GM21723 (cell line): ENCODE data around the gene STT3B.

Source experiments
- ATAC-seq: cut with Tn5 transposase; IDR thresholded peaks from one replicate; pipeline ENCODE4 v1.9.1; 2021; ENCODE audit warnings: mild to moderate bottlenecking, moderate library complexity; ENCODE audit not compliant: unreplicated experiment

Gene STT3B

DNA sequence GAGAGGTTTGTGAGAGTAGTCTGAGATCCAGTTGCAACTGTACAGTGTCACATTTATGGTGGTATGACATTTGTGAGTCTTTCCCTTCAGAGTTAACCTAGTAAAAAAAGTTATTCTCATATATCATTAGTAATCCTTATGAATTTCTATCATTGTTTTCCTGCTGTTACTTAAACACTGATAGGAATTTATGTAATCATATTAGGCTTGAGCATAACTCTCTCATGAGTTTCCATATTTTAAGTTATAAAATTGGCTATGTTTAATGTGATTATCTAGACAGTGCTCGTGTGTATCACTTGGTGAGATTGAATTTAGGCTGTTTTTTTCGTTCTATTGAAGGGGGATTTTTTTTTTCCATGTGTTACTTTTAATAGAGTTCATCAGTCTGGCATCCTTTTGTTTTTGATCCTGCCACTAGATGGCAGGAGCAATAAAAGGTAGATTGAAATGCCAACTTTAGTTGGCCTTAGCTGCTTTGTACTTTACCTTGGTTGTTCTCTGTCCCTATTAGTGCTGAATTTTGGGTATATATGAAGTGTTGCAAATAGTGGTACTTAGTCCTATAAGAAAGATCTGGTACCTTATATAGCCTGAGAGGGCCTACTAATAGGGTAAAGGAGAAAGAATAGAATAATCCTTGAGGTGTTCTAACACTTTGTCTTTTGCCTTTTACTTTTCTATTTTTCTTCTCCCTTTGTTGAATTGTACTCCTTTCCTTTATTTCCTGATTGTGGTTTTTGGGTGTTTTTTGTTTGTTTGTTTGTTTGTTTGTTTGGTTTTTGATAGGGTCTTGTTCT lies 17.9 kb downstream of the STT3B start:
- no peak for ATAC-seq

DNA sequence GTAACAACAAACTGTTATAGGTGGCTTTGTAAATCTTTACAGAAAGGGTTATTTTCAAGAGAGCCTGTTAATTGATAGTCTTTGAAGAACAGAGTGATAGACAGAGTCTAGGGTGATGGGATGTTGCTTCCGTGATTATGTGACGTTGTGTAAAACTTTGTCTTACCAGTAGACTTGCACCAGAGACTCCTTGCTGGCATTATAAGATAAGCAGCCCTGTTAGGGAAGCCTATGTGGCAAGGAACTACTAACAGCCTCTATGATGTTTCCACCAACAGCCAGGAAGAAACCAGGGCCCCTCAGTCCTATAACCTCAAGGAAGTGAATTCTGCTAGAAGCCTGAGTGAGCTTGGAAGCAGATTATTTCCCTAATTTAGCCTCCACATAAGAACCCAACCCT lies 18.9 kb downstream of the STT3B start:
- ATAC-seq = no peak

DNA sequence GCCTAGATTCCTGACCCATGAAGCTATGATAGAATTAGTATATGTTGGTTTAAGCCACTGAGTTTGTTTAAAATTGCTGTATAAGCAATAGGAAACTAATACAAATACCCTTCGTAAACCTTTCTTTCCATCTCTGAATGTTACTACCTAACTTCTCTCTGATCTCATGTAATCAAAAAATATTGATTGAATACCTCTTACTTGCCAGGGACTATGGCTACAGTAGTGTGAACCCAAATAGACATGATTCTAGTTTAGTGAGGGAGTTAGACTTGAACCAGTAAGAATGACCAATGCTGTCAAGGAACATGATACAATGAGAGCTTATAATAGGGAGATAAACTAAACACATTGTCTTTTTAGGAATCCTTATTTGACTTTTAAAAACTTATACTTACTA lies 19.4 kb downstream of the STT3B start:
- no peak for ATAC-seq

DNA sequence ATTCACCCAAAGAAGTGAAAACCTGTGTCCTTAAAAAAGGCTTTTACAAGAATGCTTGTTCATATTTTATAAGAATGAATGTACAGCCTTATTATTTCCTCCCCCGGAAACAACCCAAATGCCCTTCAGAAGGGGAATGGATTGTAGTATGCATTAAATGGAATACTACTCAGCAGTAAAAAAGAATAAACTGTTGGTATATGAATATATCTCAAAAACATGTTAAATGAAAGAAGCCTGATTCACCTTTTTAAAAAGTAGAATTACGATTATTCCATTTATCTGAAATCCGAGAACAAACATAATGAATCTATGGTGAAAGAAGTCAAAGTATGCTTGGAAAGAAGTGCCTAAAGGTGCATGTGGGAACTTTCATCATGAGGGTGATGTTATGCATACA lies 20.5 kb downstream of the STT3B start:
- ATAC-seq = no peak

DNA sequence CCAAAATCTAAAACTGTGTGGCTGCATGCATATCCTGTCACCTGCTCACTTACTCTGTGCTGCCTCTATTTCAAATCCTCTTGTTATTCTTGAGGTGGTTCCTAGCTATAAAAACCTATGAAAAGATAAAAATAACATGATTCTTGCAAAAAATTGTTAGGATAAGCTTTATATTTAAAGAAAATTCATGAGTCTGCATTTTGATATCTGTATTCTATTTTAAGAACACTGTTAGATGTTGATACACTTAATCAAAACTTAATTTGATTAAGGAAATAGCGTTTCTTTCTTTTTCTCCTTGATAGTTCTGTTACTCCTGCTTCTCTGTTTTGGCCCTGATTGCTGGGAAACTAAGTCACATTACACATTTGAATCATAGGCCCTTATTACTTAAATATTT lies 22.5 kb downstream of the STT3B start:
- no peak for ATAC-seq

DNA sequence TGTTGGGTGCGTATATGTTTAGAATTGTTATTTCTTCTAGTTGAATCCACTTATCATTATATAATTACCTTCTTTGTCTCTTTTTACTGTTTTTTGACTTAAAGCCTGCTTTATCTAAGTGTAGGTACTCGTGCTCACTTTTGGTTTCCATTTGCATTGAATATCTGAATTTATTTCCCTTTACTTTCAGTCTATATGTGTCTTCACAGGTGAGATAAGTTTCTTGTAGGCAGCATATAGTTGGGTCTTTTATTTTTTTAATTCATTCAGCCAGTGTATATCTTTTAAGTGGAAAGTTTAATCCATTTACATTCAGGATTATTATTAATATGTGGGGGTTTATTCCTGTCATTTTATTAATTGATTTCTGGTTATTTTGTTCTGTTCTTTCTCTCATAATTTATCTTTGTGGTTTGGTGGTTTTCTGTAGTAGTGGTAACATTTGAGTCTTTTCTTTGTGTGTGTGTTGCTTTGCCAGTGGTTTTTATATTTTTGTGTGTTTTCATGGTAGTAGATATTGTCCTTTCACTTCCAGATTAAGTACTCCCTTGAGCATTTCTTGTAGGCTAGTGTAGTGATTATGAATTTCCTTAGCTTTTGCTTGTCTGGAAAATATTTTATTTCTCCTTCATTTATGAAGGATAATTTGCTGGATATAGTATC lies 27.3 kb downstream of the STT3B start:
- ATAC-seq = no peak

DNA sequence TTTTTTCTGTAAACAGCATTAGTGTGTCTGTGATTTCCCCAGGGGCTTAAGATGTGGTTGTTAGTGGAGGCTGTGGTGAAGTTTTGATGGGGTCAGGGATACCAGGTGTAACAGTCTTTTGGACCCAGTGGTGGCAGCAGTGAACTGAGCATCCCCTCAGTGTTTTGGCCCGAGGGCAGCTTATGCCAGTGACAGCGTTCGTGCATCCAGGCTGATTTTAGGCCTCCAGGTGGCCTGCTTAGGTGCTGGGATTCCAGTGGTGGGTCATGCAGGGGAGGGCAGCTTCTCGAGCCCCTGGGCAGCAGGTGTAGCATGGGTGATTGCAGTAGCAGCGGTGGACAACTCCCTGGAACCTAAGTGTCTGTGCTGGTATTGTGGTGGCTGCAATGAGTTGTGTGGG lies 29.2 kb downstream of the STT3B start:
- no peak for ATAC-seq

DNA sequence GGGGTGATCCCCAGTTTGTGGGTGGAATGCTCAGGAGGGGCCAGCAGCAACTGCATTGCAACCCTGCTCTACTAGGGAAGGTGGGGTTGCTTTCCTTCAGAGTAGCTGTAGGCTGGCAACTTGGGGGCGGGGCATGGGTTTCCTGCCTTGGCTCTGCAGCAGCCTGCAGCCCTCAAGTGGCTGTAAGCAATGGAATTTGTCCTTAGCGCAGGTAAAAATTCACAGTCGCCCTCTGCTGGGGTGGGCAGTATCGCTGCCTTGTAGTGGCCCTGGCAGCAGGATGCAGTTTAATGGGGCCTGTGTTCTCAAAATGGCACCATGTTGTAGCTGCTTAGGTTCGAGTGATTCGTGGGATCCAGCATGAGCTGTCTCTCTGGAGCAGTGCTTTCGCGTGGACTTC lies 29.8 kb downstream of the STT3B start:
- no peak for ATAC-seq

DNA sequence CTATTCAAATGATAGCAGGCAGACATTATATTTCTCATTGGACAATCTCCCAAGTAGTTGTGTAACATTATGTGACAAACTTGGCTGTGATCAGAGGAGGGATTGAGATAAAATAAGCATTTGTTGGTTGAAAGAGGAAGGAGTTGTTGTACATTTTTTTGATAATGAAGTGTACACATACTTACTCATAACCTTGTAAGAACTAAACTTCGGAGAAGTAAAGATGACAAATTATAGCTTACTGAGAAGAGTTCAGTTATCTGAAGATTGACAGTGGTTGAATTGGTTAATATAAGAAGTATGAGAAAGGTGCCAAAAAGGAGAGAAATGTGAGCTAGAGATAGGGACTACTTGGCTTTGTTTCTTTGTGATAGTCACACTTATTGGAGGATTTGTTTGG lies 32.6 kb downstream of the STT3B start:
- ATAC-seq = no peak

DNA sequence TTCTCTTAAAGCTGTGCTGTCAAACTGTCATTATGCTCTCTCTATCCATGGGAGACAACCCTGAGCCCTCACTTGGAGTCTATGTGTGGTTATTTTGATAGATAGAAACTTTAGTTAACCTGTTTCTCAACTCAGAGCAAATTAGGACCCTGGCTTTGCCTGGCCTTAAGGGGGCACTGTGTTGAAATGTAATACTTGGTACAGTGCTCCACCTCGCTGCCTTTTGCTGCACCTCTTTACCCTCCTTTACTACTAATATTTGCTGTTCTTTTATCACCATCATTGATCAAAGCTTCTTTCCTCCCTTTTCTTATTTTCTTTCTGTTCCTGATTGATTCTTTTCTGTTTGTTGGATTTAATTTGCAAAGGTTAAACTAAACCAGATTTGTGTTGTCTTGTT lies 34.3 kb downstream of the STT3B start:
- ATAC-seq = no peak

DNA sequence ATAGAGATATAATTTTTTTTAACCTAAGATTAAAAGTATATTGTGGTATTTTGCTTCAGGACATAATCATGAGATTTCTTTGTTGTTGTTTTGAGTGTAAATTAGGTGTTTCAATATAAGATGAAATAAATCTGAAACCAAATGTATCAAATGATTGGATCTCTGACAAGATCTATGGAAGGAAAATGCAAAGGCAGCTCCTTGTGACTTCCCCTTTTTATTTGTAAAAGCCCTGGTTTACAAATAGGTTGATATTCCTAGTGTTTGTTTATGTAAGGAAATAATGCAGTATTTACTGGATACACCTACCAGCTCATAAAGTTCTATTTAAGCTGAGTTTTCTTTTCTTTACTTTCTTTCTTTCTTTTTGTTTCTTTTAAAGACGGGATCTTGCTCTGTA lies 35.9 kb downstream of the STT3B start:
- ATAC-seq = no peak

DNA sequence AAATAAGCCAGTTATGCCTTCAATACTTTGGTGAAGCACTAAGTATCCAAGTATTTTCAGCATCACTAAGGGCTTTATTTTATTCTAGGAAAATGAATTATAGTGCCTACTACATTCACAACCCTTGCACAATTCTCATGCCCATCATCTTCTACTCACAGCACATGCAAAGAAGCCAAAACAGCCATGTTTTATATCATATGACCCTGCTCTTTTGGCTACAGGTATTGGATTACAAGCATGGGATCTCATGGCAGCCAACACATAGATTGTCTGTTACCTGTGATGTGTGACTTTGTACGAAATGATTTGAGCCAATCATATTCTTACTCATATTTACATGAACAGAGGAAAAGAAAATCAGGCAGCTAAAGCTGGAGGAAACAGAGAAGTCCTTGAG lies 38.6 kb downstream of the STT3B start:
- no peak for ATAC-seq

DNA sequence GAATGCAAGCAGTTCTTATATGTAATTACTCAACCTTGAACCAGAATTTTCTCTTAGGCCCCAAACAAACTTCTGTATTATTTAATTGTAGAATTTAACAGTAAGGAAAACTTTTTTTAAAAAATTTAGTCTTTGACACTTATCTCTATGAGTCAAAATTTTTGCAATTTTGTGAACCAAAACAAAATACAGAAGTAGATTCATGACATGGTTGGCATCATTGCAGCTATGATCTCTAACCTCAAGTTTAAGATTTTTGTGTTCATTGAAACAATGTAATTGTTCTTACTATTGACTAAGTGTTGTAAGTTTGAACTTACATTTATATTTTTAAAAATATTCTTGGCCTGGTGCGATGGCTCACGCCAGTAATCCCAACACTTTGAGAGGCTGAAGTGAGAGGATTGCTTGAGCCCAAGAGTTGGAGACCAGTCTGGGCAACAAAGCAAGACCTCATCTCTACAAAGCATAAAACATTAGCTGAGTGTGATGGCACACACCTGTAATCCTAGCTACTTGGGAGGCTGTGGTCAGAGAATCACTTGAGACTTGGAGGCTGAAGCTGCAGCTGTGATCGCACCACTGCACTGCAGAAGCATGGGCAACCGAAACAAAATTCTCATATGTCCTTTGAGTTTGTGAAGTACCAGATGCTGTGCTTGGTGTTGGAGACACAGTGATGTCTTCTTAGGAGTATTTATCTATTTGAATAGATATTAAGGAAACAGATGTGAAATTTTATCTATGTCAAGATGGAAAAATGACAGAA lies 39.7 kb downstream of the STT3B start:
- no peak for ATAC-seq

DNA sequence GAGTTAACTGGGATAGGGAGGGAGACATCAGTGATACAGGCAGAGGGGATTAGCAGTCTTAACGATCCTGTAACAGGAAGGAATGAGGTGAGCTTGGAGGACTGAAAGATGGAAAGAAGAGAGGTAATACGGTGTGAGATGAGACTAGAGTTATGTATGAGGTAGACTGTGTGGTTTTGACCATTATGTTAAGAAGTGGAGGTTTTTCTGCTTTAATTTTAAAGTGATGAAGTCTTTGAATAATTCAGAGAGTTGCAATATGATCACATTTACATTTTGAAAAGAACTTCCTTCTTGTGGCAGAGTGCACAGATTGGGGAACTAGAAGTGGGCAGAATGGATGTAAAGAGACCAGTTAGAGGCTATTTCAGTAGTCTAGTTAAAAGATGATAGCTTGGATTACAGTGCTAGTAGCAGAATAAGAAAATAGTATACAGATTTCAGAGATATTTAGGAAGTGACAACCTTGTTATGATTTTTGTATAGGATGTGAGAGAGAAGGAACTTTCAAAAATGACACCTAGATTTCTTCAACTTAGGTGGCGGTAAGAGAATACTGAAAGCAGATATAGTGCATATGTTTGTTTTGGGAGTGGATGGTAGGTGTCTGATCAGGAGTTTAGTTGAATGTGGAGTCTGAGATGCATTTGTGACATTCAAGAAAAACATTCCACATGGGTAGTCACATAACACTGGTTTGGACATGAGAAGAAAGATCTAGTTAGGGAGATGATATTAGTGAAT lies 40.5 kb downstream of the STT3B start:
- no peak for ATAC-seq

DNA sequence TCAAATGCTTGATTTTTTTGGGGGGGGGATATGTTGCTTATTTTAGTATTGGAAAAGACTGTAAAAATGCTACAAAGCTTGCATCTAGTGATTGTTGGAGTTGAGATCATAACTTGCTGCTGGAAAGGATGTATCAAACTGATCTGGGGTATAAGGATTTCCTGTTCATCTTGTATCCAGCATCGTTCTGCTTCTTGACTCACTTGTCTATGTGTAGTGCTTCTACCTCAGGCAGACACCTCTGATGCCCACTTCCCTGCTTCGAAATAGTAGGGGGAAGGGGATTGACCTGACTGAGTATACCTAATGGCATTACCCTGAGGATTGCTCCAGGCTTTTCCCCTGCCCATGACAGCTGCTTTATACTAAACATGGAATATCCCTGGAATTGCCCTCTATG lies 42.7 kb downstream of the STT3B start:
- ATAC-seq = no peak

DNA sequence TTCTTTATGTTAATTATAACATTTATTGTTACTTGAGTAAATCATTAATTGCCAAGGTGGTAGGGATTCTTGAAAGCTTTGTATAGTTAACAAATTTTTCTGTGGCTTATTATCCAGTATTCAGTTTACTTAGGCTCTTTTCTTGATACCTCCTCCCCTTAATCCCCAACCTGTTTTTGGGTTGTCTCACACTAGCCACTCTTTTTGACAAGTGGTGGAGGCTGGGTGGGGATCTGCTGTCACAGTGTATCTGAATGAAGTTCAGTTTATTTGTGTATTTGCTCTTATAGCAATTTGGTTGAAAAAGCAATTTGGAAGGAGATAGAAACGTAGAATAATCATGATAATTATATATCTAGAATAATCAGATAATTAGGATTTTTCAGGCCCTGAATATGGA lies 43.8 kb downstream of the STT3B start:
- ATAC-seq = no peak

DNA sequence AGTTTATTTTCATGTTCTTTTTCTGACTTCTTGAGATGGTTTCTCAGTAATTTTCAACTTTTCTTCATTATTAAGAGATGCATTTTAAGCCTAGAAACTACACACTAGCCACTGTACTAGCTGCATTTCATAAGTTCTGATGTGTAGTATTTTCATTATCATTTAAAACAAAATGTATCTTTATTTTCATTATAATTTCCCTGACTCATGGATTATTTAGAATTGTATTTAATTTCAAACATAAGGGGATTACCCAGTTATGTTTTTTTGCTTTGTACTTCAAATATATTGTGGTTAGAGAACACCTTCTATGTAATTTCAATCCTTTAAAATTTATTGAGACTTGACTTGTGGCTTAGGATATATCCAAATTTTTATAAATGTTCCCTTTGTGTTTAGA lies 44.5 kb downstream of the STT3B start:
- ATAC-seq = no peak

DNA sequence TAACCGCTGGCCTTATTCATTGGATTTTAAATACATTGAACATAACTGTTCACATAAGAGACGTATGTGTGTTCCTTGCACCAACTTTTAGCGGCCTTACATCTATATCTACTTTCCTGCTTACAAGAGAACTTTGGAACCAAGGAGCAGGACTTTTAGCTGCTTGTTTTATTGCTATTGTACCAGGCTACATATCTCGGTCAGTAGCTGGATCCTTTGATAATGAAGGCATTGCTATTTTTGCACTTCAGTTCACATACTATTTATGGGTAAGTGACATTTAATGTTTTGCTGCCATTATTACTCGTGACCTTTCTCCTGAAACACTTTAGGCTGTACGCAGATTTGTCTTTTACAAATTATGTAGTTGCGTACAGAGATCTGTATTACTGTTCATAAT lies 47.1 kb downstream of the STT3B start:
- no peak for ATAC-seq

DNA sequence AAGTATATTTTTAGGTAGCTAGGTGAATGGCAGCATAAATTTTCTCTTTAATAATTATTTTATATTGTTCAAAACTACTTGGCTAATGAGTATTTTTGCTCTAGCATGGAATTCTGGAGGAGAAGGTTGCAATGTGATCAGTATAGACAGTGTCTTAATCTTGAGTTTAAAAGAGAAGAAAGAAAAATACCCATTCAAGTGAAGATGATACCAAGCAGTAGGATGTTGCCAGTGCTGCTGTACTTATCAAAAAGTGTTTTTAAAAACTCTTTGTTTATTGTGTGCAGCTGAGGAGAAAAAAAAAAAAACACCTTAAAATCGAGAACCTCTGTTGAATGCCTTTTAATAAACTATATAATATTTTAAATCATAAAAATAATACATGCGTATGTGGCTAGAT lies 47.9 kb downstream of the STT3B start:
- no peak for ATAC-seq

DNA sequence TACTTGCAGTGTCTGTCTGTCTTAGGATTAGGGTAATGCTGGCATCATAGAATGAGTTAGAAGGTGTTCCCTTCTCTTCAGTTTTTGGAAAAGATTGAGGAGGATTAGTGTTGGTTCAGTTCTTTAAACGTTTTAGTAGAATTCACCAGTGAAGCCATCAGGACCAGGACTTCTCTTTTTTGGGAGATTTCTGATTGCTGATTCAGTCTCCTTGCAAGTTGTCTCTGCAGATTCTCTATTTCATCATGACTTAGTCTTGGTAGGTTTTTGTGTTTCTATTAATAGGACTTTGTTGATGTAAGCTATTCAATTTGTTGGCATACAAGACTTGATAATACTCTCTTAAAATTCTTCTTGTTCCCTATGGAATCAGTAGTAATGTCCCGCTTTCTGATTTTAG lies 48.9 kb downstream of the STT3B start:
- ATAC-seq = no peak

DNA sequence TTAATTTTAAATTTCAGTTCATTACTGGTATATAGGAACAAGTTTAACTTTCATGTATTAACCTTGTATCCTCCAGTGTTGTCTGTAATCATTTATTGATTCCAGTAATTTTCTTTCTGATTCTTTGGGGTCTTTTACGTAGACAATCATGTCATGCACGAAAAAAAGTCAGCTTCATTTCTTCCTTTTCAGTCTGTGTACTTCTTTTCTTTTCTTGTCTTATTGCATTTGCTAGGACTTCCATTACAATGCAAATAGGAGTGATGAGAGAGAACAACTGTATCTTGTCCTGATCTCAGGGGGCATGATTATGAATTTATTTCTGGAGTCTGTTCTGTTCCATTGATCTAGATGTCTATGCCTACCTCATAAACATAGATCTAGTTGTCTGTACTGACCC lies 56.5 kb downstream of the STT3B start:
- no peak for ATAC-seq
